HEK293 (cell line): Measurements from ENCODE around the gene ITSN2.

Experiments
- ATF2 ChIP-seq: fragments of 450-650 bp; formaldehyde crosslinking; IDR thresholded peaks from 2 replicates; pipeline ENCODE4 v1.5.1; 2016; ENCODE audit warnings: missing biosample characterization, missing genetic modification characterization, low read depth
- FEZF1 ChIP-seq: fragments of 450-650 bp; formaldehyde crosslinking; IDR thresholded peaks from 2 replicates; pipeline ENCODE4 v1.5.1; 2016; ENCODE audit warnings: missing biosample characterization, missing genetic modification characterization
- ZNF449 ChIP-seq: fragments of 450-650 bp; formaldehyde crosslinking; IDR thresholded peaks from 2 replicates; pipeline ENCODE4 v1.5.1; 2017; ENCODE audit warnings: missing biosample characterization, mild to moderate bottlenecking, missing genetic modification characterization, moderate library complexity

- TF ChIP-seq ZNF449 (tag by site-specific recombination) (no peak), FEZF1 (tag by site-specific recombination) (no peak), ATF2 (tag by site-specific recombination) (no peak)
Measured at GRCh38 chr2:24220554-24221291, 139.6 kb downstream of the ITSN2 start.
